Bone marrow (tissue), 2 donors: ENCODE data around the gene GPBAR1.
"Not testable (repeated sequence)": the region's sequence is repeated elsewhere in the genome, so short reads cannot be mapped to it uniquely, and the experiment has no call there.

Source experiments
- DNase-seq, 2 donors: peaks; one replicate each; lab custom pipeline; 2025; lab: John Stamatoyannopoulos, UW

The GPBAR1 gene

DNA sequence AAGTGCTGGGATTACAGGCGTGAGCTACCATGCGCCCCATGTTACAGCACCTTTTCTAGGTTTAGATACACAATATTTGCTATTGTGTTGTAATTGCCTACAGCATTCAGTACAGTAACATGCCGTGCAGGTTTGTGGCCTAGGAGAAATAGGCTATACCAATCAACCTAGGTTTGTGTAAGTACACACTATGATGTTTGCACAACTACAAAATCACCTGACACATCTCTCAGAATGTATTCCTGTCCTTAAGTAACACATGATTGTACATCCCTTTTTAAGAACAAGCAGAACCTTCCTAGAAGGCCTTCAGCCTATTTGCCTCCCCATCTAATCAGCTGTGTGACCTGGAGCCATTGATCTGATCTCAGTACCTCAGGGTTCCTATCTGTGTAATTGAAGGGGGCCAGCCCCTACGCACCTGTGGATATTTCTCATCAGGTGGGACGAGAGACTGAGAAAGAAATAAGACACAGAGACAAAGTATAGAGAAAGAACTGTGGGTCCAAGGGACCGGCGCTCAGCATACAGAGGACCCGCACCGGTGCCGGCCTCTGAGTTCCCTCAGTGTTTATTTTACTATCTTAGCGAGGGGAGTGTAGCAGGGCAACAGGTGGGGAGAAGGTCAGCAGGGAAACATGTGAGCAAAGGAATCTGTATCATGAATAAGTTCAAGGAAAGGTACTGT is 50.2 kb downstream of the GPBAR1 start:
- DNase-seq, result no peak

DNA sequence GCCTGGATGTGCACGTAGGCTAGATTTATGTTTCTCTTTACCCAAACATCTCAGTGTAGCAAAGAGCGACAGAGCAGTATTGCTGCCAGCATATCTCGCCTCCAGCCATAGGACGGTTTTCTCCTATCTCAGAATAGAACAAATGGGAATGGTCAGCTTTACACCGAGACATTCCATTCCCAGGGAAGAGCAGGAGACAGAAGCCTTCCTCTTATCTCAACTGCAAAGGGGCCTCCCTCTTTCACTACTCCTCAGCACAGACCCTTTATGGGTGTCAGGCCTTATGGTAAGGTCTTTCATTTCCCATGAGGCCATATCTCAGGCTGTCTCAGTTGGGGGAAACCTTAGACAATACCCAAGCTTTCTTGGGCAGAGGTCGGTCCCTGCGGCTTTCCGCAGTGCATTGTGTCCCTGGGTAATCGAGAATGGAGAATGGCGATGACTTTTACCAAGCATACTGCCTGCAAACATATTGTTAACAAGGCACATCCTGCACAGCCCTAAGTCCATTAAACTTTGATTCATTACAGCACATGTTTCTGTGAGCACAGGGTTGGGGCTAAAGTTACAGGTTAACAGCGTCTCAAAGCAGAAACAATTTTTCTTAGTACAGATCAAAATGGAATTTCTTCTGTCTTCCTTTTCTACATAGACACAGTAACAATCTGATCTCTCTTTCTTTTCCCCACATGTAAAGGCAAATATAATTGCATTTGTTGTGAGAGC is 50.9 kb downstream of the GPBAR1 start:
- DNase-seq, result not testable (repeated sequence)

DNA sequence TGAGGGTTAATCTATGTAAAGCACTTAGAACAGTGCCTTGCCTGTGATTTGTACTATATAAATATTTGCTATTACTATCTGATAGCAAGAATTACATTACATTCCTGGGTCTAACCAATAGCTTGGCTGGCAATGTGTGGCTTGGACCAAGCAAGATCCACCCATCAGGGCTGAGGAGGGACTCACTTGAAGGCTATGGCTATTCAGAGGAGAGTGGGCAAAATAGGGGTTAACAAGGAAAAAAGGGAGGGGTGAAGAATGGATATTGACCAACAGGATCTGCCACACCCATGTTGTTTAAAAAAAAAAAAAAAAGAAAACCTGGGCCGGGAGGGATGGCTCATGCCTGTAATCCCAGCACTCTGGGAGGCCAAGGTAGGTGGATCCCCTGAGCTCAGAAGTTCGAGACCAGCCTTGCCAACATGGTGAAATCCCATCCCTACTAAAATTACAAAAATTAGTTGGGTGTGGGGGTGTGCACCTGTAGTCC is 51.5 kb downstream of the GPBAR1 start:
- DNase-seq, result no peak

DNA sequence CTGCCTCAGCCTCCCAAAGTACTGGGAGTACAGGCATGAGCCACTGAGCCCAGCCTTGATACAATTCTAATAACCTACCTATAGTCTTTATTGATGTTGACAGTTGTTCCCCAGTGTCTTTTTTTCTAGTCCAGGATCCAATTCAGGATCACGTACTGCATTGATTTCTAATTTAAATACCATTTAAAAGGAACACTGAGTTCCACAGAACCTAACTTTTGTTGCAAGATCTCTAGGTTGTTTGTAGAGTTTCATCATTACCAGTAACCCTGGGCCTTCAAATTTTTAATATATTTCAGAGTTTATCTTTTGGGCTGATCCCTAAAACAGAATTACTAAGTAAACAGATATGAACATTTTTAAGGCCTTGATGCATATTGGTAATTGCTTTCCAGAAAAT is 52.5 kb downstream of the GPBAR1 start:
- DNase-seq, result no peak
